Subcutaneous adipose tissue (tissue), 4 donors: ENCODE results near the gene PLEKHA8. TPM values are rescaled to one million over a fixed set of nuclear protein-coding genes. Genes with fewer than 3 reads are reported as not detected.

Source experiments
- CTCF ChIP-seq: fragments of 450-650 bp; IDR thresholded peaks from one replicate; pipeline ENCODE4 v1.5.1; 2016; ENCODE audit warnings: low read depth, mild to moderate bottlenecking, control low read depth, antibody characterized with exemption, moderate library complexity
- total RNA-seq, 4 donors: library from RNA; depleted of rRNA; stranded (reverse); fragments of >200 nt; gene quantifications; one replicate each; pipeline ENCODE4 v1.1.0, GENCODE V29; 2016

PLEKHA8 gene
- total RNA-seq, 4 donors from 2014 or later = 7.8 to 13.9 (median 8.6) TPM

- no peak for TF ChIP-seq CTCF
Measured at GRCh38 chr7:30032310-30033125, 4.3 kb downstream of the PLEKHA8 start.

- no peak for TF ChIP-seq CTCF
Measured at GRCh38 chr7:30034501-30034900, 6.3 kb downstream of the PLEKHA8 start.

- no peak for TF ChIP-seq CTCF
Measured at GRCh38 chr7:30036220-30036619, 8.0 kb downstream of the PLEKHA8 start.

GRCh38 chr7:30038196-30038980 is 10.2 kb downstream of the PLEKHA8 start:
- no peak for TF ChIP-seq CTCF

GRCh38 chr7:30040938-30041337 is 12.7 kb downstream of the PLEKHA8 start:
- no peak for TF ChIP-seq CTCF

GRCh38 chr7:30041526-30042269 is 13.5 kb downstream of the PLEKHA8 start:
- no peak for TF ChIP-seq CTCF
